Myocyte (in vitro differentiated cells): ENCODE results near the gene LIMA1. TPM values are rescaled to one million over a fixed set of nuclear protein-coding genes. Genes with fewer than 3 reads are reported as not detected.
"Not testable (repeated sequence)": the region's sequence is repeated elsewhere in the genome, so short reads cannot be mapped to it uniquely, and the experiment has no call there.

Experiments used
- DNase-seq: peaks from one replicate; pipeline ENCODE4 v3.0.0-alpha.2; 2012; ENCODE audit warnings: low read depth
- total RNA-seq: library from RNA; depleted of rRNA; stranded (reverse); fragments of >200 nt; gene quantifications from 2 replicates; pipeline ENCODE4 v1.2.3, GENCODE V29; 2014

The LIMA1 gene
- total RNA-seq, 1 donor from 2014 or later: 137 TPM

DNA sequence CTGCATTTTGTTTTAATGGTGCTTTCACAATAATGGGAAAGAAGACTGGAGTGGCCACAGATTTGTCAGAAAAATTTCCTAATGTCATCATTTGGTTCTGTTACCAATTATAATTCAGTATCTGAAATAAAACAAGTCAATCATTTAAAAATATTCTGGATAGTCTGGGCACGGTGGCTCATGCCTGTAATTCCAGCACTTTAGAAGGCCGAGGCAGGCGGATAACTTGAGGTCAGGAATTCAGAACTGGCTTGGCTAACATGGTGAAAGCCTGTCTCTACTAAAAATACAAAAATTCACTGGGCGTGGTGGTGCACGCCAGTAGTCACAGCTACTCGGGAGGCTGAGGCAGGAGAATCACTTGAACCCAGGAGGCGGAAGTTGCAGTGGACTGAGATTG is 4.0 kb upstream of the LIMA1 start:
- DNase-seq: peak; percentile 14

DNA sequence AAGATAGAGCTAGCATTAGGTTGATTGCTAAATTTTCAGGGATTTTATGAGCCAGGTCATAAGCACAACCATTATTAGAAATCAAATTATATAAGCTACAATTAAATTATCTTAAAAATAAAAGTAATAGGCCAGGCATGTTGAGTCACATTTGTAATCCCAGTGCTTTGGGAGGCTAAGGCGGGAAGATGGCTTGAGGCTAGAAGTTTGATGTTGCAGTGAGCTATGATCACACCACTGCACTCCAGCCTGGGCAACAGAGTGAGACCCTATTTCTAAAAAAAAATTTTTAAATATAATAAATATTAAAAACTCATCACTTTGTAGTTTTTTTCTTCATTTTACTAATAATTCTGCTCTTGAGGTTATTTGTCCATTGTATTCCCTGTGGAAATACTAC is 1.9 kb upstream of the LIMA1 start:
- DNase-seq: no peak

DNA sequence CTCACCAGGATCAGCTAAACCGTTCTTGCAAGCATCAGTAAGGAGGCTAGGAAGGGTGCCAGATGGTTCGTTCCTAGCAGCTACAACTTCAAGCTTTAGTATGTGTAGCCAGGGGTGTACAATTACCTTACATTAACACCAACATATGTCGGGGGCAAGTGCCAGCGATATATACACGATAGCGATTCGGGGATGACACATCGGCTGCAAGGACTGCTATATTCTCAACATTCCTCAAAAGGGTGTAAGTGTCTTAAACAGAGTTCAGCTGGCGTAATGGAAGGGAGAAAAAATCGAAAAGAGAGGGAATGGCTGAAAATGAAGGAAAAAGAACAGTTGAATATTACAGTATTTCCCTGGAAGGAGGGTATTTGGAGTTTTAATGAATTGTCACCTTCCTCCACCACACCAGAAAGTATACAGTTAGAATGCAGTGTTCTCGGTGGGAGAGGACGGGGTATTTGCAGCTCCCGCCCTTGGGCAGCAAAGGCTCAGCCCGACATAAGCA is 545 bp downstream of the LIMA1 start:
- DNase-seq: peak; percentile 6

DNA sequence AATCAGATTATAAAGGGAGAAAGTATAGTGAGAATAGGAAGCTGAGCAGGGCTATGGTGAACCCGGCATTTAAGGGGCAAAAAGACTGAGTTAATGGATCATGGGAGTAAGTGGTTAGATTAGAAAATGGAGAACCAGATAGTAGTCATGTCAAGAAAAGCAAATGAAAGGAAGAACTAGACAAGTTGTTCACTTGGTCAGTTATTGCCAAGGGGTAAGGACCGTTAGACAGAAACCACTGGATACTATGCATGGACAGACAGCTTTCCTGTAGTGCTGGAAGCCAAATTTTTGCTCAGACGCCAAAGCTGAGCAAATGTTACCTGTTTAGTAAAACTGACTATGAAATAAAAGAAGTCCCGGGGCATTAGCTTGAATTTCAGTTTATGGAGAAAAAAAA is 3.8 kb downstream of the LIMA1 start:
- no peak for DNase-seq

DNA sequence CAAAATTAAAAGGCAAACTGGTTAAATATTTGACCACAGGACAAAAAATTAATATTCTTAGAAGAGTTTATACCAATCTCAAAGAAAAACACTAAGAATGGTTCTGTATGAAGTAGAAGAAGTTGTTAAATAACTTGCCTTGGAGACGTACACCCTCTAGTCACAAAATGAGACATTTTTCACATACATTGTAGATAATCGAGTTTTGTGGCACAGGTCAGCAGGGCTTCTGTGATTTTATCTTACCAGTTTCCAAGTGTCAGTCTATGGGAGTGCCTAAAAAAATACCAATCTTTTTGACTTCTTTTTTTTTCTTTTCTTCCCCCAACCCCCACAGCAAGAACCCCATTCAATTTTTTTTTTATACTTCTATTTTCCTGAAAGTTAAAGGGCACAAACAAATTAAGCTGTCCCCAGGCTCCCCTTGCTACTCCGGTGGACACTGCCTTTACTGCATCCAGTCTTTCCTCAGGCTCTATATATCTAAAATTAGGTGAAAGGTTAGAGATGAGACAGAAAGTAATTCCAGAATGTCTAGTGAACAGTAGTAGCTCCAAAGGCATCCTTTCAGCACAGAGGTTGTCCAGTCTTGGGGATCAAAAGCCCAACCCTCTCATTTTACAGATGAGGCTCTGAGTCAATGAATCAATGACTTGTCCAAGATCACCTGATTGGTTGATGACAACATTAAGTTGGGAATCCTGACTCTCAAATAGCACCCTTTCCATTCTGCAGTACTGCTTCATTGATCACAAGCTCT is 6.2 kb downstream of the LIMA1 start:
- no peak for DNase-seq

DNA sequence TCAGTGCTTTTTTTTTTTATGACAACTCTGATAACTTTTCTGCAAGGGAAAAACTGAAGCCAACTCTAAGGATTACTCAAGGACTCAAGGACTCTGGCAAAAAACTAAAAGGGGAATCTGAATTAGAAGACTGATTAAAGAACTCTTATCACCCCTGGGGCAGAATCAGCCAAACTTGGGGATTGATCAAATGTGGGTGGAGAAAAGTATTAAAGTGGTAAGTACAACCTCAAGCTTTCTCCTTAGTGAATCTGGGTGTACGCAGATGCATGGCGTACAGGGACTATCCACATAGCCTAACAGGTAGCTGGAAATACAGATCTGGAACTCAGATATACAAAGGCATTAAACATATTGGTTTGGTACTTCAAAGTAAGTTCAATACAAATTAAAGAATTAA is 7.3 kb downstream of the LIMA1 start:
- DNase-seq: no peak

DNA sequence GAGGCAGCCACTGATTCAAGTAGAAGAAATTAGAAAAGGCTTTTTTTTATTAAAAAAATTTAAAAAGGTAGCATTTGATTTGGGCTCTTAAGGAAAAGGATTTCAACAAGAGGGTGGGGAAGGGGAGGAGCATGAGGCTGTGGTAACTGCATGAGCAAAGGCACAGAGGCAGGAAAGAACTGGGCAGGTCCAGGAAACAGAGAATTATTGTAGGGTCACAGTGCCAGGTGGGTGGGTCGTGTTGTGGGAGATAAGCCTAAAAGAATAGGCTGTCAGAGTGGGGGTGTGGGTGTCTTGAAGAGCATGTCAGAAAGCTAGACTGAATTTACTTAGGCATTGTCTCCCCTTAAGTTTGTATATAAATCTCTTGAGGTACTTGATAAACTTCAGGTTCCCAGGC is 7.8 kb downstream of the LIMA1 start:
- no peak for DNase-seq

DNA sequence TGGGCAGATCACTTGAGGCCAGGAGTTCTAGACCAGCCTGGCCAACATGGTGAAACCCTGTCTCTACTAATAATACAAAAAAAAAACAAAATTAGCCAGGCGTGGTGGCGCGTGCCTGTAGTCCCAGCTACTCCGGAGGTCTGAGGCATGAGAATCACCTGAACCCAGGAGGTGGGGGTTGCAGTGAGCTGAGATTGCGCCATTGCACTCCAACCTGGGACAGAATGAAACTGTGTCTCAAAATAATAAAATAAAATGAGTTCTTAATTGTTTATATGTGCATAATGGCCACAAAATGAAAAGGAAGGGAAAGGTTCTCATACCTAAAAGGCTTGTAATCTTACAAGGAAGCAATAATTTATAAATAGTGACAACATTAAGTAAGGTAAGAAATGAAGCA is 8.2 kb downstream of the LIMA1 start:
- DNase-seq: not testable (repeated sequence)

DNA sequence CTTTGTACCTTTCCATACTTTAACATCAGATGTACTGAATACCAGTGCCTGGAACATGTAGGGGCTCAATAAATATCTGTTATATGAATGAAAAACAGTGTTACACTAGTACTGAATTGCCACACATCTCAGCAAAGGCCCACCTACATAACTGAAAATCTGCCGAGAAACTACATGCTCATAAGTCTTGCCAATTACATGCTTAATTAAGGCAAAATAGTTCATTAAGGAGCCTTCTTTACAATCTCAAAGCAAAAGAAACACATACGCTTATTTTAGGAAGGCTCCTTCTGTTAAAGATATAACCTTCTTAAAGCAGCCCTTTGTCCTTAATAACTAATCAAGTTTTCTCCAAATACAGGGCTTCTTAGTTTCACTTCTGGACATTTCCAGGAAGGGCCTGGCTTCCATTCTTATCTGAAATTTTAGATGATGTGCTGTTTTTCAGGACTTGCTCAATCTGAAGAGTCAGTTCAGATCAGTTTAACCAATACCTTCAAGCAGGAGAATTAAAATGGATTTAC is 11.5 kb downstream of the LIMA1 start:
- no peak for DNase-seq

DNA sequence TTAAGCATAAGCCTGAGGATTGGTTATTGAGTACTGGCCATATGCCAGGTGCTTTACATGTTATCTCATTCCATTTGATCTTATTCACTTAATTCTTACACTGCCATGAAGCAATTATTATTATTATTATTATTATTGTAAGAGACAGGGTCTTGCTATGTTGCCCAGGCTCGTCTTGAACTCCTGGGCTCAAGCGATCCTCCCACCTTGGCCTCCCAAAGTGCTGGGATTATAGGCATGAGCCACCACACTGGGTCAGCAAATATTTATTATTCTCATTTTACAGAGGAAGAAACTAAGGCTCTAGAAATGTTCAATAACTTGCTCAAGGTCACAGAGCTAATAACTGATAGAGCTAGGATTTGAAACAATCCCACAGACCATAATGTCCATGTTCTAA is 14.8 kb downstream of the LIMA1 start:
- no peak for DNase-seq

DNA sequence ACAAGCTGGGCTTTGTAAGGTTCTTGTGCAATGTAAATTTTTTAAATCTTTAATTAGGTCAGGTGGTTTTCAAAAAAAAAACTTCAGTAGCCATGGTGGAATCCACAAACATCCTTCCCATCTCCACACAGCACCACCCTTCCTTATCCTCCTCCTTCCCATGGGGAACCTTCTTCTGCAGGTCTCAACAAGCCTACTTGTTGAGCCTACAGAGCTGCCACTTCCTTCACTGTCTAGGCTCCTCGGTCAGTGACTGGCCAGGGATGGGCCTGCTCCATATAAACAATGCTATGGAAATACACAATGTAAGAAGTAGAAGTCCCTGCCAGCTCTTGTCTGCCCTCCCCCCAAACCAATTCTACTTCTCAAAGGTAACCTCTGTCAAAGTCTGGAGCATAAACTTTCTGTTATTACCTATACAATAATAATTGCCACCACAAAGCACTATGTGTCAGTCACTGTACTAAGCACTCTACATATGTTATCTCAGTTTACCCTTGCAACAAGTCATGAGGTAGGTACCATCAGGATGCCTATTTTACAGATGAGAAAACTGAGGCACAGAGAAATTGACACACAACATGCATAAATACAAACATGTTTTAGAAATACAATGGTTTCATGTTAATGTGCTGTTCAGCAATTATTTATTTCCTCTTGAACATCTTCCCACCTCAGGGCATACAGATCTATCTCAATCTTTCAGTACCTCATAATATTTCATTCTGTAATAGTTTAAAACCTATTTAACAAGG is 17.4 kb downstream of the LIMA1 start:
- no peak for DNase-seq

DNA sequence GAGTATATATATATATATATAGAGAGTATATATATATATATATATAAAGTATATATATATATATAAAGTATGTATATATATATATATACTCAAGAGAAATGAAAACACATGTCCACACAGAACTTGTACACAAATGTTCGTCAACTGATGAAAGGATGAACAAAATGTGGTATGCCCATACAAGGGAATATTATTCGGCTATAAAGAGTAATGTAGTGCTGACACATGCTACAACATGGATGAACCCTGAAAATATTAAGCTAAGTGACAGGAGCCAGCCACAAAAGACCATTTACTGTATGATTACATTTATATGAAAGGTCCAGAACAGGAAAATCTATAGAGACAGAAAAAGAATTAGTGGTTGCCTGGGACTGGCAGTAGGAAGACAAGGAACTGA is 19.5 kb downstream of the LIMA1 start:
- no peak for DNase-seq

DNA sequence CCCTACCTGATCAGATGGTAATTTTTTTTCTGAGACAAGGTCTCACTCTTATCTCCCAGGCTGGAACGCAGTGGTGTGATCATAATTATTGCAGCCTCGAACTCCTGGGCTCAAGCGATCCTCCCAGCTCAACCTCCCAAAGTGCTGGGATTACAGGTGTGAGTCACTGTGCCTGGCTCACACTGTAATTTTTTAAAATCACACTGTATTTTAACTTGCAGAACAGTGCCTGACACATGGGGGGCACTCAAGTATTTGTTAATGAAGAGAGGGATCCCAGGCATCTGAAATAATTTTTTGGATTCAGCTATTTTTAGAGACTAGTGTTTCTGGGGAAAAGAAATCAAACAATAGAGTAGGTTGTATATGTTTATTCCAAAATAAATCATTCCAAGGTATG is 21.7 kb downstream of the LIMA1 start:
- no peak for DNase-seq

DNA sequence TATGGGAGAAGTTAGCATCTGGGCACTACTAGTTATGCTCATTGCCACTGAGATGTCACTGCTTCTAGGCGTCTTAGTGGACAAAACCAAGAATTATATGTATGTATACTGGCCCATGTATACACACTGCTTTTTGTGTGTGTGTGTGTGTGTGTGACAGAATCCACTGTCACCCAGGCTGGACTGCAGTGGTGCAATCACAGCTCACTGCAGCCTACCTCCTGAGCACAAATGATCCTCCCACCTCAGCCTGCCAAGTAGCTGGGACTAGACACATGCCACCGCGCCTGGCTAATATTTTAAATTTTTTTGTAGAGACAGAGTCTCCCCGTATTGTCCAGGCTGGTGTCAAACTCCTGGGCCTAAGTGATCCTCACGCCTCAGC is 25.2 kb downstream of the LIMA1 start:
- DNase-seq: peak; percentile 33

DNA sequence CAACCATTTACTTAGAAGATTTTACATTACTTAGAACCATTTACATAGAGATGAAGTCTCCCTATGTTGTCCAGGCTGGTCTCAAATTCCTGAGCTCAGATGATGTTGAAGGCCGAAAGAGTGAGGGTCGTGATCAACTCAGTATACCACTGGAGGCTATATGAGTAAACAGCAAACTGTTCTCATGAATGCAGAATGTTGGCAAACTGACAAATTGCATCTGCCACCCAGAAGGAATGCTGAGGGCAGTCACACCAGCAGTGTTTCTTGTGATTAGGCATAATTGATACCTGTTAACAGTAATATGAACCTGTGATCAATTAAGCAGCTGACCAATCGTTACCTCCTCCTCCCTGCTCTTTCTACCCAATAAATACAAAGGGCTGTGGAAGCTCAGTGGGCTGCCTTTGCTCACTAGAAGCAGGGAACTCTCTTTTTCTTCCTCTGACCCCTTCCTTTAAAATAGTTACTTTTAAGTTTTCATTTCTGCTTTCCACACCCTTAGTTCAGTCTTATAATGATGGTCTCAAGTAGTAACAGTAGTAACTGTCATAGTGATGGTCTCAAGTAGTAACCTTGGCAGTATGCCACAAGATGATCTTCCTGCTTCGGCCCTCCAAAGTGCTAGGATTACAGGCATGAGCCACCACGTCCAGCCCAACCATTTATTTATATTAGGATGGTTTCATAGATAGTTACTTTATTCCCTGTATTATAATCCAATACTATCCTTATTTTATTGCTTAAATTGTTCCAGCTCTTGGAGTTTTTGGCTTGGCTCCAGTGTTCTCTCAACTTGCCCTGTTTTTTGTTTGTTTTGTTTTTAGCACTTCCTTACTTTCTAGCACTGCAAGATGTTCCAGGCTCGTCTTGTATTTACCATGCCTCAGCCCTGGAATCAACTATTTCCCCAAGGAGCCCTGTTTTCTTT is 25.8 kb downstream of the LIMA1 start:
- DNase-seq: peak; percentile 62

DNA sequence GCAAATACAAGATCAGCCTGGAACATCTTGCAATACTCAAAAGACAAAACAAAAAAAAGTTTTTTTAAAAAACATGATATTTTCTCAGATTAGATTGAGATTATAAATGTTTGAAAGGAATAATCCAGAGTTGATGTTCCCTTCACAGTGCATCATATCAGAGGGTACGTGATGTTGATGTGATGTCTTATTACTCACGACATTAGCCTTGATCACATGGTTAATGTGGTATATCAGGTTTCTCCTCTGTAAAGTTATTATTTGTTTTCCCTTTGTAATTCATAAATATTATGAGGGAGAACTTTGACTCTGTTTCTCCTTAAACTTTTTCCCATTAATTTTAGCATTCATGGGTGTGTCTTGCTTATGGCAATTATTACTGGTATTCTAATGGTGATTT is 26.6 kb downstream of the LIMA1 start:
- DNase-seq: no peak

DNA sequence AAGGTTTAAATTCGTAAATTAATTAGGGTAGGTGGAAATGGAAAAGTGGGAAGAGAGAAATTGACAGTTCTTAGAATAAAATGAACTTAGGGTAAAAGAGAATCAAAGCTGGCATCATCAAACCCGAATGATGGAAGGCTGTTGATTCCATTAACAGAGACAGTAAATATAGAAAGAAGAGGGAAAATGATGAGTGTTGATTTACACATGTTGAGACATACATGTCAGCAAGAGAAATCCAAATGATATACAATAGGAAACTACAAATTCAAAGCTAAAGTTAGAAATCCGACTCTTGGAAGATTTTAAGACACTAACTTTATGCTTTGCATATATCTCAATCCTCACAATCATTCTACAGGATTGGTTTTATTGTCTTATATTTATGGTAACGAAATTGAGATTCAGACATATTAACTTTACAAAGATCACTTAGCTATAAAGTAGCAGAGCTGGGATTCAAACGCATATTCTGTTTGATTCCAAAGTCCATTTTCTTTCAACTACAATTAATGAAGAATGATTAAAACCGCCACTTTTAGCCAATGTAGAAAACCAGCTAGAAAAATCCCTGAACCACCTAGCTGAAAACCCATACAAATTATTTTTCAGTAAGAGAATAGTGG is 30.2 kb downstream of the LIMA1 start:
- DNase-seq: no peak

DNA sequence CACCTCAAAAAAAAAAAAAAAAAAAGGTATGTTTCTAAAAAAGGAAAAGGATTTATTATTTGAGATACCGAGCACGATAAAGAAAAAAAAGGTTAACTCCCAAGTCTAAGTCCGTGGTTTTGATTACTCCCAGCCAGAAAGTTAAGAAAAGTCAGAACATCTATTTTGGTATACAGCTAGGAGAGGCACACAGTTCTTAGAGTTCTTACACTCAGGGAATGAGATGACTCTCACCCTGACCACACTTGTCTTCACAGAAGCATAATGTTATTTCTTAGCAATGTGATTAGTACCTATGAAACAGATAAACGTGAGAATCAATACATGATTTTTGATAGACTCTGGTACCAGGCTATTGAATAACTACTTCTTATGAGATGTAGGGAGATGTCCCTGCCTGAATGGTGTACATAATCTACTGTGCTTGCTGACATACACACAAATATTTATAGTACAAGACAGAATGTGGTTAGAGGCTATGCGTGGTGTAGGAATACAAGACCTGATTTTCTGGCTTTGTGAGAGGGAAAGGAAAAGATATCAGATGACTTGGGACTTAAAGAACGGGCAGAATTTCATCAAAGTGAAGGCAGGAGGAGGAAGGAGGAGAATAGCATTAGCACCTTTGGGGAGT is 31.6 kb downstream of the LIMA1 start:
- DNase-seq: peak; percentile 25

DNA sequence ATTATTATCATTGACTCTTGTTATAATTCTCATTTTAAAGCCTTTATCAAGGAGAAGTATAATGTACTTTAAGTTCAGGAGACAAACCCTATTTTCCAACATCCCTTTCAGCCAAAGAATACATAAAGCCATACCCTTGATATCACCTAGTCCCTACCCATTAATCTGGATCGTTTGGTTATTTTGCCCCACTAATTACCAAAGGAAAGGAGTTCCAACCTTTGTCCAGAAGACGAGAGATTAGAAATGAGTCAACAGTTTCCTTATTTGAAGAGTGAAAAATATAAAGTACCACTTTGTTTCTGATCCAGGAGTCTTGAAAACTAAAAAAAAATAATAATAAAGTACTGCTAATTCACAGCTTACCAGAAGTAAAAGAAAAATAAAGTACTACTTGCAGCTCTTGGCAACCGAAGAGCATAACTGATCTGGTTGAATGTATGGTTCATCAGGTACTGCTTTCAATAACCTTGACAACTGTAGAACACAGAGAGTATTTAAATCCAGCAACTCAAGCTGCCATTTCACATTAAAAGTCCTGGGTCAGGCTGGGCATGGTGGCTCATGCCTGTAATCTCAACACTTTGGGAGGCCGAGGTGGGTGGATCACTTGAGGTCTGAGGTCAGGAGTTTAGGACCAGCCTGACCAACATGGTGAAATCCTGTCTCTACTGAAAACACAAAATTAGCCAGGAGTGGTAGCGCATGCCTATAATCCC is 33.7 kb downstream of the LIMA1 start:
- DNase-seq: no peak

DNA sequence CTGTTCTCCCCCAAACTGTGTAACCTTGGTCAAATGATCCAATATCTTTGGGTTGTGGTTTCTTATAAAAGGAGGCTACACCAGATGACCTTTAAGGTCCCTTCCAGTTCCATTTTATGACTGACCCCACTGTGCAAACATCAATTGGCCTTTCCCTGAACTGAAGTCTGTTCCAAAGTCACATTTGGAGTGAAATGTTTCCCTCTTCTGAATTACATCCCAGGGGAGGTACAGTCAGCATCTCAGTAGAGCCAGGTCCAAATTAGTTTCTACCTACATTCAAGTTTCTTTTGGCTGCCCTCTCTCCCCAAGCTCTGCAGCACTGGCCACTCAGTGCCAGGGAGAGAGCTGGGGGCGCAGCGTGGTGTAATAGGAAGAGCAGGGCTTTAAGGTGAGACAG is 34.4 kb downstream of the LIMA1 start:
- no peak for DNase-seq
